B cell (primary cell): ENCODE measurements around the gene TRPM1. TPM values are rescaled to one million over a fixed set of nuclear protein-coding genes. Genes with fewer than 3 reads are reported as not detected.

Source experiments
- ATAC-seq: fragments of 200-7000 bp; cut with Tn5 transposase; one replicate; pipeline ENCODE4 v1.10.0; 2021; ENCODE audit warnings: low read depth, mild to moderate bottlenecking, moderate number of reproducible peaks, moderate library complexity
- CTCF ChIA-PET: fragments of 350-600 bp; sonication (Branson Sonifier 250); formaldehyde crosslinking; loops from one replicate; lab custom pipeline; 2021; ENCODE audit warnings: antibody characterized with exemption, inconsistent platforms; lab: Charles Lee
- POLR2A ChIA-PET: fragments of 350-600 bp; sonication (Branson Sonifier 250); formaldehyde crosslinking; loops from one replicate; lab custom pipeline; 2021; ENCODE audit warnings: antibody characterized with exemption; lab: Charles Lee
- DNase-seq: peaks from one replicate; pipeline ENCODE4 v3.0.0; 2013
- H2AFZ ChIP-seq: 2 replicates; pipeline ENCODE4 v1.6.1; 2012; ENCODE audit warnings: mild to moderate bottlenecking, low read depth, low read length; ENCODE audit not compliant: insufficient read depth, poor library complexity, severe bottlenecking
- H3K27ac ChIP-seq, 2 donors: 1 replicate in 1 of 2; 2 replicates in 1 of 2; pipeline ENCODE4 v1.5.1; 2012 to 2013; ENCODE audit warnings: low read length in 2 of 2, mild to moderate bottlenecking in 2 of 2, moderate library complexity in 1 of 2
- H3K27me3 ChIP-seq, 4 experiments: fragments of 200-600 bp in 1 of 4; sonication (generic) in 1 of 4; replicated peaks in 1 of 4; 1 replicate in 2 of 4; 2 replicates in 2 of 4; pipeline versions ENCODE4 v1.6.1 to v1.7.0; 2013 to 2016; ENCODE audit warnings: low read length in 3 of 4, mild to moderate bottlenecking in 2 of 4, mixed read lengths in 1 of 4, moderate library complexity in 1 of 4; ENCODE audit not compliant: insufficient read depth in 4 of 4, control insufficient read depth in 3 of 4; ENCODE audit errors: control extremely low read depth in 1 of 4
- H3K36me3 ChIP-seq, 2 experiments: replicated peaks in 1 of 2; 1 replicate in 1 of 2; 2 replicates in 1 of 2; pipeline versions ENCODE4 v1.6.1 to v1.7.1; 2013; ENCODE audit warnings: low read length in 1 of 2; ENCODE audit not compliant: insufficient read depth in 2 of 2, control insufficient read depth in 1 of 2; ENCODE audit errors: control extremely low read depth in 1 of 2, extremely low read depth in 1 of 2
- H3K4me1 ChIP-seq, 2 donors: fragments of 200-600 bp in 1 of 2; sonication (generic) in 1 of 2; 1 replicate in 1 of 2; 2 replicates in 1 of 2; pipeline versions ENCODE4 v1.5.1 to v1.6.1; 2013 to 2017; ENCODE audit warnings: low read length in 2 of 2; ENCODE audit not compliant: control insufficient read depth in 2 of 2, insufficient read depth in 2 of 2
- H3K4me2 ChIP-seq: replicated peaks from 2 replicates; pipeline ENCODE3; 2012; ENCODE audit warnings: mild to moderate bottlenecking, low read depth, low read length; ENCODE audit not compliant: poor library complexity, severe bottlenecking
- H3K4me3 ChIP-seq, 5 experiments: fragments of 200-600 bp in 1 of 5; sonication (generic) in 1 of 5; 1 replicate in 3 of 5; 2 replicates in 2 of 5; pipeline versions ENCODE4 v1.5.1 to v1.7.0; 2011 to 2016; ENCODE audit warnings: low read length in 4 of 5, mild to moderate bottlenecking in 4 of 5, low read depth in 2 of 5, control low read depth in 1 of 5, moderate library complexity in 1 of 5; ENCODE audit not compliant: insufficient read depth in 1 of 5; ENCODE audit errors: control extremely low read depth in 1 of 5, extremely low read depth in 1 of 5
- H3K79me2 ChIP-seq: fragments of 200-600 bp; sonication (generic); one replicate; pipeline ENCODE4 v1.6.0; 2016; ENCODE audit warnings: low read length; ENCODE audit not compliant: control insufficient read depth, insufficient read depth
- H3K9ac ChIP-seq: fragments of 200-600 bp; sonication (generic); 2 replicates; pipeline ENCODE4 v1.6.1; 2017; ENCODE audit warnings: mild to moderate bottlenecking, low read length, moderate library complexity
- H3K9me3 ChIP-seq, 3 donors: one replicate each; pipeline versions ENCODE4 v1.6.1 to v1.7.1; 2013; ENCODE audit warnings: low read length in 2 of 3; ENCODE audit not compliant: control insufficient read depth in 2 of 3, insufficient read depth in 1 of 3; ENCODE audit errors: control extremely low read depth in 1 of 3
- H4K20me1 ChIP-seq: 2 replicates; pipeline ENCODE4 v1.6.0; 2012; ENCODE audit warnings: mild to moderate bottlenecking, low read length; ENCODE audit not compliant: insufficient read depth, control insufficient read depth, poor library complexity, severe bottlenecking
- H3K27ac Mint-ChIP-seq: one replicate; pipeline ENCODE4 v1.8.0; 2021; ENCODE audit warnings: mixed read lengths
- H3K27me3 Mint-ChIP-seq: one replicate; pipeline ENCODE4 v1.8.0; 2021; ENCODE audit warnings: mixed read lengths
- H3K4me1 Mint-ChIP-seq: one replicate; pipeline ENCODE4 v1.8.0; 2021; ENCODE audit warnings: mixed read lengths
- H3K4me3 Mint-ChIP-seq: one replicate; pipeline ENCODE4 v1.8.0; 2021; ENCODE audit warnings: mixed read lengths
- H3K9me3 Mint-ChIP-seq: one replicate; pipeline ENCODE4 v1.8.0; 2022; ENCODE audit warnings: mixed read lengths; ENCODE audit not compliant: insufficient read depth
- EZH2 ChIP-seq: IDR thresholded peaks from 2 replicates; pipeline ENCODE4 v1.6.1; 2012; ENCODE audit warnings: borderline replicate concordance, low read depth, mild to moderate bottlenecking, moderate library complexity, low read length; ENCODE audit not compliant: insufficient read depth, poor library complexity, severe bottlenecking
- WGBS: methylation state at CpG from one replicate; pipeline ENCODE4 v1.1.5; 2013; ENCODE audit warnings: missing lambda C conversion rate; ENCODE audit not compliant: insufficient coverage; 5-methylcytosine and 5-hydroxymethylcytosine counted together
- intact Hi-C: fragments of 100-400 bp; cut with micrococcal nuclease; formaldehyde crosslinking; loops from one replicate; pipeline ENCODE4 v1.10.0; 2022
- polyA plus RNA-seq: library from polyadenylated mRNA; depleted of rRNA; stranded (reverse); fragments of >200 nt; gene quantifications from 2 replicates; pipeline ENCODE4 v1.2.3, GENCODE V29; 2012
- total RNA-seq, 2 donors: library from RNA; stranded (reverse); fragments of 120-200 nt in 1 of 2; gene quantifications; 1 replicate in 1 of 2; 2 replicates in 1 of 2; pipeline versions ENCODE4 v1.2.3 to v1.2.4, GENCODE V29; 2013 to 2022
- TF ChIP-seq, protein P1 (sequence below): fragments of 200-600 bp; IDR thresholded peaks from one replicate; pipeline ENCODE4 v1.8.0; 2022; ENCODE audit warnings: antibody characterized with exemption, mild to moderate bottlenecking

TRPM1 gene
- total and polyA plus RNA-seq, 2 donors (not counting 1 experiment from before 2014, with no cell fraction given) = 0.07 TPM; not detected in 1

- 65% methylated on average over 2 of the region's 4 CpGs for WGBS
- H3K27me3 Mint-ChIP-seq = no peaks in the 10 kb centered on the region
Measured at GRCh38 chr15:31062310-31062847, 39.1 kb downstream of the TRPM1 start.

DNA sequence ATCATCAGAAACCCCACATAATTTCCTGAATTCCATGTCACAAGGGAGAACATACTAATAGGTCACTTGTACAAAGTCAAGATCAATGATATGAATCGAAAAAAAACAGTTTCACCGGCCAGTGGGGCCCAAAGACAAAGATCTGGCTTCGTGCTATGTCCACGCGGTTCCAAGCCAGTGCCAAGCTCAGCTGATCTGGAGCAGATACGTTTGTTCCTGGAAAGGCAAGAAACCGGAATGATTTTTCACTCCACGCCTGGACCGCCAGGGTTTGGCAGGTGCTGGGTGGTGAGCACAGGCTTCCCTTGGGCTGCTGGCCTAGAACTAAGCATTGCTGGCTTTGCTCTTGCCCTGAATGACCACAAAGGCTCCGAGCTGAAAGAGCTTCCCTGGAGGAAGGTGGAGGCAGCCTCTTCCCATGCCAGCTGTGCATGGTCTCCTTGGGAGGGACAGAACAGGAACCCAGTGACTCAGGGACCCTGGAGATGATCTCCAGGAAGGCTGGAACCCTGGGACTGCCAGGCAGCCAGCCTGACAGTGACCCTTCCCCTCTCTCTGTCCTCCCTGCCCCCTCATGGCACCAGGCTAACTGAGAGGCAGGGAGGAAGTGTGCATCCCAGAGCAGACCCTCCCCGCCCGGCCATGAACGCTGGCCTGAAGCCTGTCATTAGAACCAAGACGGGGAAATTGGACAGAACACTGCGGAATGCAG lies 40.9 kb downstream of the TRPM1 start:
- Histone ChIP-seq H3K4me2 (no peak overlapping the region), H3K27ac (no peak overlapping the region), H3K4me3 (no peak overlapping the region), H3K36me3 (no peaks in the 10 kb centered on the region), H3K79me2 (no peaks in the 10 kb centered on the region), H3K9ac (no peak overlapping the region), H3K9me3 (peaks cover 0 to 3% (median 0%) of the 10 kb centered on the region in 3 donors), H3K4me1 (no peaks in the 10 kb centered on the region), H2AFZ (no peak overlapping the region), H4K20me1 (no peaks in the 10 kb centered on the region), H3K27me3 (no peaks in the 10 kb centered on the region)
- ATAC-seq = no peak
- Mint-ChIP-seq H3K4me1 (peaks cover 5% of the 10 kb centered on the region), H3K9me3 (peaks cover 5% of the 10 kb centered on the region), H3K4me3 (no peak overlapping the region), H3K27ac (no peak overlapping the region), H3K27me3 (no peaks in the 10 kb centered on the region)
- no peak for DNase-seq
- TF ChIP-seq, protein P1, sequence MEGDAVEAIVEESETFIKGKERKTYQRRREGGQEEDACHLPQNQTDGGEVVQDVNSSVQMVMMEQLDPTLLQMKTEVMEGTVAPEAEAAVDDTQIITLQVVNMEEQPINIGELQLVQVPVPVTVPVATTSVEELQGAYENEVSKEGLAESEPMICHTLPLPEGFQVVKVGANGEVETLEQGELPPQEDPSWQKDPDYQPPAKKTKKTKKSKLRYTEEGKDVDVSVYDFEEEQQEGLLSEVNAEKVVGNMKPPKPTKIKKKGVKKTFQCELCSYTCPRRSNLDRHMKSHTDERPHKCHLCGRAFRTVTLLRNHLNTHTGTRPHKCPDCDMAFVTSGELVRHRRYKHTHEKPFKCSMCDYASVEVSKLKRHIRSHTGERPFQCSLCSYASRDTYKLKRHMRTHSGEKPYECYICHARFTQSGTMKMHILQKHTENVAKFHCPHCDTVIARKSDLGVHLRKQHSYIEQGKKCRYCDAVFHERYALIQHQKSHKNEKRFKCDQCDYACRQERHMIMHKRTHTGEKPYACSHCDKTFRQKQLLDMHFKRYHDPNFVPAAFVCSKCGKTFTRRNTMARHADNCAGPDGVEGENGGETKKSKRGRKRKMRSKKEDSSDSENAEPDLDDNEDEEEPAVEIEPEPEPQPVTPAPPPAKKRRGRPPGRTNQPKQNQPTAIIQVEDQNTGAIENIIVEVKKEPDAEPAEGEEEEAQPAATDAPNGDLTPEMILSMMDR = no peak
- no peak for TF ChIP-seq EZH2
- CTCF ChIA-PET = no interaction called here
- intact Hi-C loops = no loop called here
- 95% methylated on average over 15 of the region's 15 CpGs for WGBS
- POLR2A ChIA-PET = no interaction called here

More at GRCh38 chr15:31062310-31062847, 39.1 kb downstream of the TRPM1 start:
- POLR2A ChIA-PET = no interaction called here
- TF ChIP-seq, protein P1 = no peak
- no peak for TF ChIP-seq EZH2
- Histone ChIP-seq H3K9me3 (peaks cover 0 to 3% (median 0%) of the 10 kb centered on the region in 3 donors), H3K36me3 (no peaks in the 10 kb centered on the region), H3K79me2 (no peaks in the 10 kb centered on the region), H3K9ac (no peak overlapping the region), H3K4me3 (no peak overlapping the region), H3K27ac (no peak overlapping the region), H4K20me1 (no peaks in the 10 kb centered on the region), H3K27me3 (no peaks in the 10 kb centered on the region), H2AFZ (no peak overlapping the region), H3K4me2 (no peak overlapping the region), H3K4me1 (no peaks in the 10 kb centered on the region)
- intact Hi-C loops = no loop called here
- H3K4me1 Mint-ChIP-seq = peaks cover 5% of the 10 kb centered on the region
- H3K27ac Mint-ChIP-seq = no peak overlapping the region
- DNase-seq (no peak), ATAC-seq (no peak)
- CTCF ChIA-PET = no interaction called here
- H3K4me3 Mint-ChIP-seq = no peak overlapping the region
- no peaks in the 10 kb centered on the region for H3K9me3 Mint-ChIP-seq
